ENCODE data around the gene RAB40B. TPM values are rescaled to one million over a fixed set of nuclear protein-coding genes. Genes with fewer than 3 reads are reported as not detected.

The RAB40B gene
- total RNA-seq, 6 experiments from 2014 or later, result 8.0 to 14.8 (median 9.3) TPM

- Mint-ChIP-seq H3K4me1 (ENCODE audit: low read depth) (peaks cover 5% of the 10 kb centered on the region; the same call in 1 of the 2 replicates), H3K27ac (no peak overlapping the region)
- TF ChIP-seq CTCF (IDR thresholded peaks at IDR 0.05), result no peak
Observed at GRCh38 chr17:82679586-82680465, 18.7 kb downstream of the RAB40B start.

GRCh38 chr17:82678265-82678891 is 20.1 kb downstream of the RAB40B start:
- Mint-ChIP-seq H3K27ac (no peak overlapping the region), H3K9me3 (peaks cover 16% of the 10 kb centered on the region), H3K4me3 (no peak overlapping the region), H3K36me3 (ENCODE audit: low read depth) (peaks cover 9% of the 10 kb centered on the region), H3K27me3 (ENCODE audit: insufficient read depth) (no peaks in the 10 kb centered on the region; the same call in 1 of the 2 replicates), H3K4me1 (ENCODE audit: low read depth) (peaks cover 8% of the 10 kb centered on the region; the same call in 1 of the 2 replicates)
- TF ChIP-seq CTCF (IDR thresholded peaks at IDR 0.05), result no peak
- no peak for DNase-seq

More at GRCh38 chr17:82679586-82680465, 18.7 kb downstream of the RAB40B start:
- H3K27me3 Mint-ChIP-seq (ENCODE audit: insufficient read depth), result no peaks in the 10 kb centered on the region; the same call in 1 of the 2 replicates
- no peak for DNase-seq
- peaks cover 16% of the 10 kb centered on the region for H3K9me3 Mint-ChIP-seq
- no peak overlapping the region for H3K4me3 Mint-ChIP-seq
- H3K36me3 Mint-ChIP-seq (ENCODE audit: low read depth), result peaks cover 9% of the 10 kb centered on the region

- Mint-ChIP-seq H3K4me1 (ENCODE audit: low read depth) (peaks cover 8% of the 10 kb centered on the region; the same call in 1 of the 2 replicates), H3K36me3 (ENCODE audit: low read depth) (peaks cover 9% of the 10 kb centered on the region), H3K9me3 (peaks cover 16% of the 10 kb centered on the region), H3K4me3 (no peak overlapping the region), H3K27me3 (ENCODE audit: insufficient read depth) (no peaks in the 10 kb centered on the region; the same call in 1 of the 2 replicates), H3K27ac (no peak overlapping the region)
- no peak for DNase-seq
- no peak for TF ChIP-seq CTCF (IDR thresholded peaks at IDR 0.05)
Observed at GRCh38 chr17:82677353-82677925, 21.1 kb downstream of the RAB40B start.

GRCh38 chr17:82675476-82676245 is 22.8 kb downstream of the RAB40B start:
- no peak for DNase-seq
- H3K27ac Mint-ChIP-seq, result no peak overlapping the region
- H3K9me3 Mint-ChIP-seq, result no peaks in the 10 kb centered on the region

More at GRCh38 chr17:82675476-82676245, 22.8 kb downstream of the RAB40B start:
- Mint-ChIP-seq H3K4me3 (no peak overlapping the region), H3K4me1 (ENCODE audit: low read depth) (peaks cover 8% of the 10 kb centered on the region; the same call in 1 of the 2 replicates), H3K36me3 (ENCODE audit: low read depth) (no peaks in the 10 kb centered on the region; the same call in 1 of the 2 replicates), H3K27me3 (ENCODE audit: insufficient read depth) (no peaks in the 10 kb centered on the region; the same call in 1 of the 2 replicates)
- TF ChIP-seq CTCF (IDR thresholded peaks at IDR 0.05), result no peak
